ENCODE results near the gene IFNGR2. TPM values are rescaled to one million over a fixed set of nuclear protein-coding genes. Genes with fewer than 3 reads are reported as not detected.

The IFNGR2 gene
- total RNA-seq, 1 donor from 2014 or later: 63.0 TPM

GRCh38 chr21:33430858-33431257, 27.6 kb downstream of the IFNGR2 start:
- Mint-ChIP-seq H3K27me3 (no peaks in the 10 kb centered on the region), H3K4me3 (ENCODE audit: low read depth) (no peak overlapping the region), H3K27ac (no peak overlapping the region), H3K9me3 (ENCODE audit: low read depth) (no peaks in the 10 kb centered on the region), H3K36me3 (ENCODE audit: insufficient read depth) (peaks cover 29% of the 10 kb centered on the region), H3K4me1 (ENCODE audit: low read depth) (no peaks in the 10 kb centered on the region)
- no peak for DNase-seq (ENCODE audit: low spot score, unreplicated experiment)
- TF ChIP-seq, protein P1, sequence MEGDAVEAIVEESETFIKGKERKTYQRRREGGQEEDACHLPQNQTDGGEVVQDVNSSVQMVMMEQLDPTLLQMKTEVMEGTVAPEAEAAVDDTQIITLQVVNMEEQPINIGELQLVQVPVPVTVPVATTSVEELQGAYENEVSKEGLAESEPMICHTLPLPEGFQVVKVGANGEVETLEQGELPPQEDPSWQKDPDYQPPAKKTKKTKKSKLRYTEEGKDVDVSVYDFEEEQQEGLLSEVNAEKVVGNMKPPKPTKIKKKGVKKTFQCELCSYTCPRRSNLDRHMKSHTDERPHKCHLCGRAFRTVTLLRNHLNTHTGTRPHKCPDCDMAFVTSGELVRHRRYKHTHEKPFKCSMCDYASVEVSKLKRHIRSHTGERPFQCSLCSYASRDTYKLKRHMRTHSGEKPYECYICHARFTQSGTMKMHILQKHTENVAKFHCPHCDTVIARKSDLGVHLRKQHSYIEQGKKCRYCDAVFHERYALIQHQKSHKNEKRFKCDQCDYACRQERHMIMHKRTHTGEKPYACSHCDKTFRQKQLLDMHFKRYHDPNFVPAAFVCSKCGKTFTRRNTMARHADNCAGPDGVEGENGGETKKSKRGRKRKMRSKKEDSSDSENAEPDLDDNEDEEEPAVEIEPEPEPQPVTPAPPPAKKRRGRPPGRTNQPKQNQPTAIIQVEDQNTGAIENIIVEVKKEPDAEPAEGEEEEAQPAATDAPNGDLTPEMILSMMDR (IDR thresholded peaks at IDR 0.05; ENCODE audit: unreplicated experiment): no peak

- Mint-ChIP-seq H3K4me1 (ENCODE audit: low read depth) (no peaks in the 10 kb centered on the region), H3K36me3 (ENCODE audit: insufficient read depth) (peaks cover 31% of the 10 kb centered on the region), H3K4me3 (ENCODE audit: low read depth) (no peak overlapping the region), H3K27me3 (no peaks in the 10 kb centered on the region), H3K9me3 (ENCODE audit: low read depth) (no peaks in the 10 kb centered on the region), H3K27ac (no peak overlapping the region)
- no peak for DNase-seq (ENCODE audit: low spot score, unreplicated experiment)
- TF ChIP-seq, protein P1 (IDR thresholded peaks at IDR 0.05; ENCODE audit: unreplicated experiment): no peak
These were observed 29.3 kb downstream of the IFNGR2 start for GRCh38 chr21:33432496-33432895.

GRCh38 chr21:33433001-33433400, 29.8 kb downstream of the IFNGR2 start:
- Mint-ChIP-seq H3K4me1 (ENCODE audit: low read depth) (no peaks in the 10 kb centered on the region), H3K4me3 (ENCODE audit: low read depth) (no peak overlapping the region), H3K27me3 (no peaks in the 10 kb centered on the region), H3K27ac (no peak overlapping the region), H3K36me3 (ENCODE audit: insufficient read depth) (peaks cover 35% of the 10 kb centered on the region), H3K9me3 (ENCODE audit: low read depth) (no peaks in the 10 kb centered on the region)
- TF ChIP-seq, protein P1 (IDR thresholded peaks at IDR 0.05; ENCODE audit: unreplicated experiment): no peak
- no peak for DNase-seq (ENCODE audit: low spot score, unreplicated experiment)

DNA sequence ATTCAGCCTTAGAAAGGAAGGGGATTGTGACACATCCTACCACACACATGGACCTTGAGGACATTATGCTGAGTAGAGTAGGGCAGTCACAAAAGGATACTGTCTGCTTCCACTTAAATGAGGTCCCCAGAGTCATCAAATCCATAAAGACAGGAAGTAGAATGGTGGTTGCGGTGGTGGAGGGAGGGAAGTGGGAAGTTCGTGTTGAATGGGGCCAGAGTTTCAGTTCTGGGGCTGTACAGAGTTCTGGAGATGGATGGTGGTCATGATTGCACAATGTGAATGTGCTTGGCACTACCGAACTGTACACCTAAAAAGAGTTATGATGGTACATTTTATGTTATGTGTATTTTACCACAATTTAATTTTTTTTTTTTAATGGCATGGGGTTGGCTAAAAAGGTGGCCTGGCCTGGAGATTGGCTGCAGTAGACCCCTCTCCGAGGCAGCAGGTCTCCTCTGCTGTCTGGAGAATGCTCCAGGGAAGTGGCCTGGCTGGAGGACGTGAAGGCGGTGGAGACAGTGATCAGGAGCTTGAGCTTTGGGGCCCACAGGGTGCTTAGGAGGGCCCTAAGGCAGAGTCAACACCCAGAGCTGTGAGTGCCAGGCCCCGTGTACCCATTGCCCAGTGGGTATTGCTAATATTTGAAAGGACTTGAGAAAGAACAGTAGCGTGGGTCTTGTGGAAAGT, 30.4 kb downstream of the IFNGR2 start:
- TF ChIP-seq, protein P1 (IDR thresholded peaks at IDR 0.05; ENCODE audit: unreplicated experiment): no peak
- Mint-ChIP-seq H3K27ac (peak overlapping the region; percentile 73), H3K36me3 (ENCODE audit: insufficient read depth) (peaks cover 37% of the 10 kb centered on the region), H3K27me3 (no peaks in the 10 kb centered on the region), H3K4me3 (ENCODE audit: low read depth) (no peak overlapping the region), H3K9me3 (ENCODE audit: low read depth) (no peaks in the 10 kb centered on the region), H3K4me1 (ENCODE audit: low read depth) (no peaks in the 10 kb centered on the region)
- no peak for DNase-seq (ENCODE audit: low spot score, unreplicated experiment)

GRCh38 chr21:33434770-33435360, 31.7 kb downstream of the IFNGR2 start:
- DNase-seq (ENCODE audit: low spot score, unreplicated experiment): no peak
- H3K4me1 Mint-ChIP-seq (ENCODE audit: low read depth): peaks cover 2% of the 10 kb centered on the region
- peak overlapping the region; percentile 5 for H3K27ac Mint-ChIP-seq
- peaks cover 37% of the 10 kb centered on the region for H3K36me3 Mint-ChIP-seq (ENCODE audit: insufficient read depth)
- TF ChIP-seq, protein P1 (IDR thresholded peaks at IDR 0.05; ENCODE audit: unreplicated experiment): no peak
- H3K9me3 Mint-ChIP-seq (ENCODE audit: low read depth): no peaks in the 10 kb centered on the region
- H3K27me3 Mint-ChIP-seq: no peaks in the 10 kb centered on the region
- no peak overlapping the region for H3K4me3 Mint-ChIP-seq (ENCODE audit: low read depth)
